DMS53 treated with DMSO at 0.1 percent for 48 hours (cell line): ENCODE measurements around the gene CACNA1B.
"Not testable (repeated sequence)": the region's sequence is repeated elsewhere in the genome, so short reads cannot be mapped to it uniquely, and the experiment has no call there.

ENCODE experiments used
- DNase-seq: peaks from one replicate; lab custom pipeline; 2025; ENCODE audit not compliant: unreplicated experiment; lab: John Stamatoyannopoulos, UW

The CACNA1B gene

GRCh38 chr9:137877506-137878122 lies at the start of gene CACNA1B:
TSS of gene CACNA1B (plus strand) at chr9:137877782. CDS start at chr9:137877934, 152 bp downstream.
- DNase-seq = not testable (repeated sequence)

GRCh38 chr9:137827908-137828526 lies 49.6 kb upstream of the CACNA1B start:
- DNase-seq = no peak

GRCh38 chr9:137828527-137829259 lies 48.9 kb upstream of the CACNA1B start:
- no peak for DNase-seq

GRCh38 chr9:137829260-137829996 lies 48.2 kb upstream of the CACNA1B start:
- no peak for DNase-seq

GRCh38 chr9:137832191-137832700 lies 45.3 kb upstream of the CACNA1B start:
- no peak for DNase-seq

GRCh38 chr9:137832830-137833590 lies 44.6 kb upstream of the CACNA1B start:
- no peak for DNase-seq

GRCh38 chr9:137833721-137834613 lies 43.6 kb upstream of the CACNA1B start:
- no peak for DNase-seq

- no peak for DNase-seq
Observed at GRCh38 chr9:137834846-137835546, 42.6 kb upstream of the CACNA1B start.

- no peak for DNase-seq
Observed at GRCh38 chr9:137836151-137836830, 41.3 kb upstream of the CACNA1B start.

- no peak for DNase-seq
Observed at GRCh38 chr9:137836831-137837241, 40.7 kb upstream of the CACNA1B start.

- DNase-seq = no peak
Observed at GRCh38 chr9:137837345-137838278, 40.0 kb upstream of the CACNA1B start.

GRCh38 chr9:137838576-137838975 lies 39.0 kb upstream of the CACNA1B start:
- DNase-seq = no peak

- no peak for DNase-seq
Observed at GRCh38 chr9:137843355-137843754, 34.2 kb upstream of the CACNA1B start.

GRCh38 chr9:137851516-137852267 lies 25.9 kb upstream of the CACNA1B start:
- DNase-seq = no peak

- no peak for DNase-seq
Observed at GRCh38 chr9:137853392-137853995, 24.1 kb upstream of the CACNA1B start.

GRCh38 chr9:137860361-137860760 lies 17.2 kb upstream of the CACNA1B start:
- DNase-seq = no peak
